NCI-H2081 treated with DMSO at 0.1 percent for 48 hours (cell line): Measurements from ENCODE around the gene KRT9.
"Not testable (repeated sequence)": the region's sequence is repeated elsewhere in the genome, so short reads cannot be mapped to it uniquely, and the experiment has no call there.

ENCODE experiments used
- DNase-seq: peaks from one replicate; lab custom pipeline; 2025; lab: John Stamatoyannopoulos, UW

Gene KRT9, protein sequence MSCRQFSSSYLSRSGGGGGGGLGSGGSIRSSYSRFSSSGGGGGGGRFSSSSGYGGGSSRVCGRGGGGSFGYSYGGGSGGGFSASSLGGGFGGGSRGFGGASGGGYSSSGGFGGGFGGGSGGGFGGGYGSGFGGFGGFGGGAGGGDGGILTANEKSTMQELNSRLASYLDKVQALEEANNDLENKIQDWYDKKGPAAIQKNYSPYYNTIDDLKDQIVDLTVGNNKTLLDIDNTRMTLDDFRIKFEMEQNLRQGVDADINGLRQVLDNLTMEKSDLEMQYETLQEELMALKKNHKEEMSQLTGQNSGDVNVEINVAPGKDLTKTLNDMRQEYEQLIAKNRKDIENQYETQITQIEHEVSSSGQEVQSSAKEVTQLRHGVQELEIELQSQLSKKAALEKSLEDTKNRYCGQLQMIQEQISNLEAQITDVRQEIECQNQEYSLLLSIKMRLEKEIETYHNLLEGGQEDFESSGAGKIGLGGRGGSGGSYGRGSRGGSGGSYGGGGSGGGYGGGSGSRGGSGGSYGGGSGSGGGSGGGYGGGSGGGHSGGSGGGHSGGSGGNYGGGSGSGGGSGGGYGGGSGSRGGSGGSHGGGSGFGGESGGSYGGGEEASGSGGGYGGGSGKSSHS

DNA sequence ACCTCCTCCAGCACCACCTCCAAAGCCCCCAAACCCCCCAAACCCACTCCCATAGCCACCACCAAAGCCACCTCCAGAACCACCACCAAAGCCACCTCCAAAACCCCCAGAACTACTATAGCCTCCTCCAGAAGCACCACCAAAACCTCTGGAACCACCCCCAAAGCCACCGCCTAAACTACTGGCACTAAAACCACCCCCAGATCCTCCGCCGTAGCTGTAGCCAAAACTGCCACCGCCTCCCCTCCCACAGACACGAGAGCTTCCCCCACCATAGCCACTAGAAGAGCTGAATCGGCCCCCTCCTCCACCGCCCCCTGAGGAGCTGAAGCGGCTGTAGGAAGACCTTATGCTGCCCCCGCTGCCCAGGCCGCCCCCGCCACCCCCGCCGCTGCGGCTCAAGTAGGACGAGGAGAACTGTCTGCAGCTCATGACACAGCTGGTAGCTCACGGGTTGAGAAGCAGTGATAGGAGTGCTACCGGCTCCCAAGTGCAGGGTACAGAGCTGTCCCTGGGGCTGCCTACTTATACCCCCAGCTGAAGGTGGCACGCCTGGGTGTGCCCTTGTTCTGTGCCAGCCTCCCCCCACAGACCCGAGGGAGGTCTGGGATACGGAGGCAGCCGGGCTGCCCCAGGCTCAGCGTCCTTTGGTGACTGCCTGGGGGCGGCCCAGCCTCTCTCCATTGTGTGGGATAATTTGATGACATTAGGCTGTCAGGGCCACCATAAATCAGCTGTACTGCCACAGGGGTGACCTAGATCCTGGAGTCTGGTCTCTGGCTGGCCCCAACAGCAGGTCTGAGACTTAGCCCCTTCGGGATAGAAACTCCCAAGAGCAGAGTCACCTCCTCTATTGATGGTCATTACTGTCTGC, at the start of gene KRT9:
KRT9 (minus strand) TSS at position 499 of the 874 bp plus-strand sequence; CDS start at position 432, 67 bp downstream.
- DNase-seq, result no peak

DNA sequence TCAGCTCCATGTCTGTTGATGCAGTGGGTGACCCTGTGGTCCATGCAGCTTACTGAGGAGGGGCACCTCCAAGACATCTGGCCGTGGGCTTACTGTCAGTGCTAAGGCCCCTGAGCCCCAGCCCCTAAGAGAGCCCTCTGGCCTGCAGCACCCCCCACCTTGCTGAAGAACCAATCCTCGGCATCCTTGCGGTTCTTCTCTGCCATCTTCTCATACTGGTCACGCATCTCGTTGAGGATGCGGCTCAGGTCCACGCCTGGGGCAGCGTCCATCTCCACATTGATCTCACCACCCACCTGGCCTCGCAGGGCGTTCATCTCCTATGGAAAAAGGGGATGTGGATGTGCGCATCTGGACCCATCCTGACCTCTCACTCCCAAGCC, 49.6 kb upstream of the KRT9 start:
- not testable (repeated sequence) for DNase-seq

DNA sequence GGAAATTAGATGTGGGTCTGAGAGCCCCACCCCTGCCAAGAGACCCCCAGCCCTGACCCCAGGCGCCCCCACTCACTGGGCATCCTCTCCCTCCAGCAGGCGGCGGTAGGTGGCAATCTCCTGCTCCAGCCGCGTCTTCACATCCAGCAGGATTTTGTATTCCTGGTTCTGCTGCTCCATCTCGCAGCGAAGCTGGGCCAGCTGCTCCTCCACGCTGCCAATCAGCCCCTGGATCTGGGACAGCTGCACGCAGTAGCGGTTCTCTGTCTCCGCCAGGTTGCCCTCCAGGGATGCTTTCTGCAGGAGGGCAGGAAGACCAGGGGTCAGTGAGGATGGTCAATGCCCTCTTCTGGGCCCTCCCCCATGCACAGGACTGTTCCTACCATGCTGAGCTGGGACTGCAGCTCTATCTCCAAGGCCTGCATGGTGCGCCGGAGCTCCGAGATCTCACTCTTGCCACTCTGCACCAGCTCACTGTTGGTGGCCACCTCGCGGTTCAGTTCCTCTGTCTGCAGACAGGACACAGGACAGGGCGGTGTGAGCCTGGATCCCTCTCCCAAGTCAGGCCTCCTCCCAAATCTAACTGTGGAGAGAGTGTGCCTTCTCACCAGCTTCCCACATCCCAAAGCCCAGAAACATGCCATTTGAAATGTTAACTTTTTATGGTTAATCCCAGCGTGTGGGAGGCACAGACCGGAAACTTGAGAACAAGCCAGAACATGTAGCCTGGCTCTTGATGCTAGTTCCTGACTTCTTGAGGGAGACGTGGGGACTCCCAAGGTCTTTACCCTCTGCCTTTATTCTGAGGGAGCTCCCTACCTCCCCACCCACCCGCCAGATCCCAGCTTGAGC, 49.0 kb upstream of the KRT9 start:
- no peak for DNase-seq

DNA sequence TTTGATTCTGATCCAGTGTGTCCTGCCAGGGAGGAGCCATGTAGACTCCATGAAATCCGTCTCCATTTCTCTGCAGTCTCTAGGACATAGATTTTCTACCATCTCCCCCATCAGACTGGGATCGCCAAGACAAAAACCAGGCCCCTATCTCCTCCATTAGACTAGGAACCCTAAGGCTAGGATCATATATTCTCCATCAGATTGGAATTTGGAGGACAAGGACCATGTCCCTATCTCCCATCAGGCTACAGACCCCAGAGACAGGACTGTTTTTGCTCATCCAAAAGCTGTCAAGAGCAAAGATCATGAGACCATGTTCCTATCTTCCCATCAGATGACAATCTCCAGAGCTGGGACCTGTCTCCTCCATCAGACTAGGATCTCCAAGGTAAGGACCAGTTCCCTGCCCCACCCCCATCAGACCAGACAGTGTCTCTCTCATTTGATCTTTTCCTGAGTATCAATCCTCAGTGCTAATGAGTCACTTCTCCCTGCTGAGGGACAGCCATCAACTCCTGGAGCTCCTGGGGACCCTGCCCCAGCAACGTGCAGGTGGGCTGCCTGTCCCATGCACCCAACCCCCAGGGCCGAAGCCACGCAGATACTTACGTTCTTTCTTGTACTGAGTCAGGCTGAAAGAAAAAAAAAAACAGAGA, 48.2 kb upstream of the KRT9 start:
- DNase-seq, result not testable (repeated sequence)

DNA sequence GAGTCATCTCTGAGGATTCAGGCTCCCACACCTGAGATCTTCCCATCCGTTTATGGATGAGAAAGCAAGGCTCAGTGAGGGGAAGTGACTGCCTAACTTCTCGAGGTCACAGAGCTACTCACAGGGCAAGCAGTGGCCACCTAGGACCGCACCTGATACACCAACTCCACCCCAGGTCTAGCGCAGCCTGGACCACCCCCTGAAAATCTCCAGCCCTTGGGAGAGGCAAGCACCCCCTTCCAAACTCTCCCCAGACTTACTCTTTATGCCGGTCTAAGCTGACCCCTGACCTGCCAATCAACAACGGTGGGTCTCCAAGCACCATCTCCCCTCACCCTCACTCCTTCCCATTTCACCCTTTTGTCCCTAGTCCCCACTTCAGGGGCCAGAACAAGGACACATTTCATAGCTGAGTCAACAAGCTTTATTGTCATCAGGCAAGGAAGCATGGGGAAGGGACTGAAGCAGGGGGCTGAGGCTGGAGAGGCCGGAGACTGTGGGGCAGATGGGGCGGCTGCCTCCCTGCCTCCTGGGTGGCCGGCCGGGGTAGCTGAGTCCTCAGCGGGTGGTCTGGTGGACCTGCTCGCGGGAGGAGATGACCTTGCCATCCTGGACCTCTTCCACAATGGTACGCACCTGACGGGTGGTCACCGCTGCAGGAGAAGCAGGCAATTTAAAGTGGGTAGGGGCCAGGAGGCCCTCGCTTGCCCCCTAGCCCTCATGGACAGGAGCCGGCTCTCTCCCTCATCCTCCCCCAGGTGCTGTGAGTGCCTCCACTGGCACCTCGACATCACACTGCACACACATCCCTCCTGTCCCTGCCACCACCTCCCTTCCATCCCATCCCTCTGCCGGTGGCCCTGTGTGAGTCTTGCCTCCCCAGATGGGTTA, 47.4 kb upstream of the KRT9 start:
- DNase-seq, result no peak

DNA sequence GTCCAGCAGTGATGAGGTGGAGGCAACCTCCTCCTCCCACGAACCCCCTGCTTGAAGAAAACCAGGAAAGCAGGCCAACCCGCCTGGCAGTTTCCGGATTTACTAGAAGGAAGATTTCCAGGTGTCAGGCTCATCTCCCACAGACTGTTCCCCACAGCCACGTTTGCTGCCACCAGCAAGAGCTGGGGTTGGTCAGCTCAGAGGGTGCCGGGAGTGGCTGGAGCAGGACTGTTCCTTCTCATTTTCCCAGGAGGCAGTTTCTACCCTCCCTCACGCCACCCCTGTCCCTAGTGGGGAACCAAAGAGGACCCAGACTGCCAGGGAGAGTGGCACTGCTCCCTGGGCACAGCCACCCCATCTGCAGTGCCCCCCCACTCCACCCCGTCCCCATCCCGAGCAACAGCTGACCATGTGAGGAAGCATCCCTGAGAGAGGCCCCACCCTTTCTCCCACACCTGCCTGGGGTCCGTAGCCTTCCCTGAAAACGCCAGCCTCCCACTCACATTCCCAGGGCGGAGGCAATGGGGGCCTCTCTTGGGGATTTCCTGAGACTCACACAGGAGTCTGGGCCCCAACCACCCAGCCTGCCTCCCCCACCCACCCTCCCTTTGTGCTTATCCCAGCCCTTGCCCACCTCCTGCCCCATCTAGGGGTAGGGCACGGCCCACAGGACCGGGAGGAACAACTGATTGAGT, 46.6 kb upstream of the KRT9 start:
- DNase-seq, result no peak

DNA sequence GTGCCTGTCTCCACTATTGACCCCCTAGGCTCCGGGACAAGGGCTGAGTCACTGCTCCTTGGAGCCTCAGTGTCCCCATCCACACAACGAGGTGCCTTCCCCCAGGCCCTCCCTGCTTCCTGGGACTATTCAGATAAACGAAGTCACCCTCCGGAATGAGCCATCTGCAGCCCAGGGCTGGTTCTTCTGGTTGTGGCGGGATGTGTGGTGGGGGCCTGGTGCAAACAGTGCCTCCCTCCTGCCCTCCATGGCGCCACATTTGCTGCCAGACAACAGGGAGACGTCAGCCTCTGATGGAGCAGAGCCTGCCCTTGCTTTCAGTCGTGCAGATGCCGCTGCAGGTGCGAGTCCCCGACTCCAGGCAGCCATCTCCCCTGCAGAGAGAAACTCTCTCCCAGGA, 45.8 kb upstream of the KRT9 start:
- DNase-seq, result no peak

DNA sequence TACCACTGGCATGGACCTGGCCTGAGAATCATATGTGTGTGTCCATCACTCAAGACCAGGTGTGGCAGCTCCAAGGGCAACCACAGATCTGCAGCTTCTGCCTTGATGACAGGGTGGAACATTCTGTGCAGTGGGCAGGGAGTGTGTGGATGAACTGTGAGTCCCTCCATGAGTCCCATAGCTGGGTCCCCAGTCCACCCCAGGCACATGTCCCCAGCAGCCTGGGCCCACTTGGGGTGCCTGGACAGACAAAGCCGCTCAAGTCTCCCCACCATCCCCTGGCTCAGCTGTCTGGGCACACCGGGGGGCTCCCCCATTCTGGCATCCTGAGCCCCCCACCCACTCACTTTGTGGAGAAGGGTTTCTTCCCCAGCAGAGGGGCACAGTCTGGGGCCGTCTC, 45.3 kb upstream of the KRT9 start:
- no peak for DNase-seq

DNA sequence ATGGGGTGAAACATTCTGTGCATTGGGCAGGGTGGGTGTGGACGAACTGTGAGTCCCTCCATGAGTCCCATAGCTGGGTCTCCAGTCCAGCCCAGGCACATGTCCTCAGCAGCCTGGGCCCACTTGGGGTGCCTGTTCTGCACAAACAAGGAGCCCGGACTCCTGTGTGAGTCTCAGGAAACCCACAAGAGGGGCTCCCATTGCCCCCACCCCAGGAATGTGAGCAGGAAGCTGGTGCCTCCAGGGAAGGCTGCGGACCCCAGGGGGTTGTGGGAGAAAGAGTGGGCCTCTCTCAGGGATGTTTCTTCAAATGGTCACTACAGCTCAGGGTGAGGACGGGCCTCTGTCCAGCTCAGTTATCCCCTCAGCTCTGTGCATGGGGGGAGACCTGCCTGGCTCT, 44.6 kb upstream of the KRT9 start:
- not testable (repeated sequence) for DNase-seq

DNA sequence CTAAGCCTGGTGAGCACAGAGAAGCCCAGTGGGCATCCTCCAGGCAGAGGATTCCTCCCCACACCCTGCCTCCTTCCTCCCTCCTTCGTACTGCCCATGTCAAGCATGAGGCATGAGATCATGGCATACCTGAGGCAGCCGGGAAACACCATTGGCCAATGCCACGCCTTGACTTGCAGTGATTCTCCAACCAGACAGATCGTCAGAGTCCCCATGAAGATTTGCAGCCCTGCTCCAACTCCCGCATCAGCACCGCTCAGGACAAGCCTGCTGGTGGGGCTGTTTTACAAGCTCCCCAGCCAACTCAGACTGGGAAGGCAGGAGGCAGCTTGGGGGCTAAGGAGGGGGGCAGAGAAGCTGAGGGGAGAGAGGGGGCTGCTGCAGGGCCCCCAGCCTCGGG, 43.6 kb upstream of the KRT9 start:
- no peak for DNase-seq

DNA sequence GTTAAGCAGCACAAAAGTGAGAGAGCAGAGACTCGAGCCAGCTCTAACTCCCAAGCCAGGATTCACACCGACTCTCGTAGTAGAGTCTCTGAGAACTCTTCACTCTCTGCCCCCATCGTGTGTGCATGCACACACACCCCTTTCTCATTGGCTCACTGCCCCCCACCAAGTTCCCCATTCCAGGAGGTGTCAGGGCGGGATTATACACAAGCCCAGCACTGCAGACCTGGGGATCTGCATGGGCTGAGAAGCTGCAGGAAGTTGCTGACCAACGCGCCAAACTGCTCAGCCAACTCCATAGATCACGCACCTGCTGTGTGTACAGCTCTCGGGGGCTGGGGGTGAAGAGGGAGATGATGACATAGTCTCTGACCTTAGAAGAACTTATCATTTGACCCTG, 42.9 kb upstream of the KRT9 start:
- not testable (repeated sequence) for DNase-seq

DNA sequence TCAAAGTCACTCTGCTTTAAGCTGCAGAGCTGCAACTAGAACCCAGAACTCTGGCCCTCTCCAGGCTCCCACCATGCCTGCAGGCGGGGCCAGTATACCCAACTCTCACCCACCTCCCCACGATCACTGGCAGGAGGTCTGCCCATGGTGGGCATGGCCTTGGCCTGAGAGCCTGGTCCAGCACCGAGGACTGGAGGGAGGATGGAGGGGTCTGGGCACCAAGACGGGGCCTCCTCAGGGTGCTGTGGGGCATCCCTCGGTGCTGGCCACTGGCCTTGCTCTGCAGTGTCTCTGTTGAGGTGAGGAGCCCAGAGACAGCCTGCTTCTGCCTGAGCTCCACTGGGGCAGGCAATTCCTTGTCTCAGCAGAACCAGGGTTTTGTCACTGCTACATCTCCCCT, 42.2 kb upstream of the KRT9 start:
- no peak for DNase-seq

DNA sequence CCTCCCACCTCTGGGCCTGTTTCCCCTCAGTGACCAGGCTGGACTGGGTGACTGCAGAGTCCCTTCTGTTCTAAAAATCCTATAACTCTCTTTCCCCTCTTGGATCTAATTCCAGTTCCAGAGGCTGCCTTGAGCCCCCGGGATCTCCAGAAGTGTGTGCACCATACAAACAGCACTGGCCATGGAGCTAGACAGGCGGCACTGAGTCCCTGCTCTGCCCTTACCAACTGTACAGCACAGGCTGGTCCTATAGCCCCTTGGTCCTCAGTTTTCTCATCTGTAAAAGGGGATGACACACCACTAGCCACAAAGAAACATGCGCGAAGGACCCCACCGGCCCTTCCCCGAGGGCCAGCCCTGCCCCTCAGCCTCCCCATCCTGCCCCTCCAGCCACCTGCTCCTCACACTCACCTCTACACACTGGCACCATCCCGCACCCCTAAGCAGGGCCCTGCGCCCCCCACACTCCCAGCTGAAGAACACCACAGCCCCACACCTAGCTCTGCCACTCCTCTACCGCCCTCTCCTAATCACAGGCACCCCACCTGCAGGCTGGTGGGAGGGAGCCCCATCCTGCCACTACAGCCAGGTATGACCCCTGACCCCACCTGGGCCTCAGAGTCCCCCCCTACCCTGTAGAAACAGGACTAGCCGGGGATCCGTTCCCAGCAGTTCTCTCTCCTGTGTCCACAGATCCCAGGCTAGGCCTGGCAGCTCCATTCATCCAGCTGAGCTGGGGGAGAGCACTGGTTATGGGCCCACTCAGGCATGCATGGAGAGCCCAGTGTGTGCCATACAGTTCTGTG, 41.6 kb upstream of the KRT9 start:
- DNase-seq, result no peak

DNA sequence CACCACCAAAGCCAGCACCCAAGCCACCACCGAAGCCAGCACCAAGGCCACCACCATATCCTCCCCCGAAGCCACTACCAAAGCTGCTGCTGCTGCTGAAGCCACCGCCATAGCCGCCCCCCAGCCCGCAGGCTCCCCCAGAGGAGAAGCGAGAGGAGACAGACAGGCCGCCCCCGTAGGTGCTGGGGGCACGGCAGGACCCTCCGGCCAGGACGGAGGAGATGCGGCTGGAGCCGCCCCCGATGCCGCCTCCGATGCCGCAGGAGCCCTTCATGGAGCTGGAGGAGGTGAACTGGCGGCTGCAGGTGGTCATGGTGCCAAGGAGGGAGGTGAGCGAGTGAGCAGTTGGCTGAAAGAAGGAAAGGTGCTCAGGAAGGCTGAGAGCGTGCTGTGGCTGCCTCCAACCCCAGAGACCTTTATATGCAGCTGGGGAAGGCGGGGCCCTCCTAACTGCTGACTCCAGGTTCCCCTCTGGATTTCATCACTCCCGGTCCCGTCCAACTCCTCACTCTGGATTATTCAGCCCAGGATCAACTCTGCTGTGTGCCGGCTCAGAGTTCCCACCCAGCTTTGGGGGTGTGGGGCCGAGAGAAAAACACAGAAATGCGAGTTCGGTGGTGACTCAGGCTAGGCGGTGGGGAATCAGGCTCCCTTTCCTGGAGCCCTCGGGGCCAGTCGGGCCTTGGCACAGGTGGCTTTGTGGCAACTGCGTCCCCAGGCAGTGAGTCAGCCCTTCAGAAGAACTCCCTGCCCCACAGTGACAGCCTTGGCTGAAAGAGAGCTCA, 40.7 kb upstream of the KRT9 start, which contains the start of gene KRT16:
KRT16 (minus strand) TSS at position 392 of the 785 bp plus-strand sequence; CDS start at position 313, 79 bp downstream.
- not testable (repeated sequence) for DNase-seq

DNA sequence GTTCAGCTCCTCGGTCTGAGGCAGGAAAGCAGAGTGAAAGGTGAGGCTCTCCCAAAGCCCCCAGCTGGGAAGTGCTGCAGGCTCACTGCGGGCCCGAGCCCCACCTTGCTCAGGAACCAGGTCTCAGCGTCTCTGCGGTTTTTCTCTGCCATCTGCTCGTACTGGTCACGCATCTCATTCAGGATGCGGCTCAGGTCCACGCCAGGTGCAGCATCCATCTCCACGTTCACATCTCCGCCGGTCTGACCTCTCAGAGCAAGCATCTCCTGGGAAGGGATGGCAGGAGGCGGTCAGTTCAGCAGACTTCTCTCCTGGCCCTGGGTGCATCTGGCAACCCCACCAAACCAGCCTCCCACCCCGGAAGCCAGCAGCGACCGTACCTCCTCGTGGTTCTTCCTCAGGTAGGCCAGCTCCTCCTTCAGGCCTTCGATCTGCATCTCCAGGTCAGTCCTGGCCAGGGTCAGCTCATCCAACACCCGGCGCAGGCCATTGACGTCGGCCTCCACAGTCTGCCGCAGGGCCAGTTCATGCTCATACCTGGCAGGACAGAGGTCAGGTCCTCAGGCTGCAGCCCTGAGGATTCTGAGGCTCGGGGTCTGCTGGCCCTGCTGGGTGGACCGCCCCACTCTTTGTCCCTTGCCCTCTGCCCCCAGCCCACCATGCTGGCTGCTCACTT, 39.2 kb upstream of the KRT9 start:
- DNase-seq, result no peak

DNA sequence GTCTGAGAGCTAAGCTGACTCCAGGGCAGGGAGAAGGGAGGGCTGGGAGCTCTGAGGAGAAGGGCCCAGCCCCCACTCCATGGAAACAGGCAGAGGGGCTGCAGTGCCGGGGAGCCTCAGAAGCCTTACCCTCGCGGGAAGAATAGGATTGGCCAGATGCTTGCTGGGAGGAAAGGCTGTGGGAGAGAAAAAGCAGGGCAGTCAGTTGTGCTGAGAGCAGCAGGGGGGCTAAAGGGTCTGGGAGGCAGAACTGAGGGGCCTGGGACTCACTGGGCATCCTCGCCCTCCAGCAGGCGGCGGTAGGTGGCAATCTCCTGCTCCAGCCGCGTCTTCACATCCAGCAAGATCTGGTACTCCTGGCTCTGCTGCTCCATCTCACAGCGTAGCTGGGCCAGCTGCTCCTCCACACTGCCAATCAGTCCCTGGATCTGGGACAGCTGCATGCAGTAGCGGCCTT, 38.2 kb upstream of the KRT9 start:
- DNase-seq, result not testable (repeated sequence)

DNA sequence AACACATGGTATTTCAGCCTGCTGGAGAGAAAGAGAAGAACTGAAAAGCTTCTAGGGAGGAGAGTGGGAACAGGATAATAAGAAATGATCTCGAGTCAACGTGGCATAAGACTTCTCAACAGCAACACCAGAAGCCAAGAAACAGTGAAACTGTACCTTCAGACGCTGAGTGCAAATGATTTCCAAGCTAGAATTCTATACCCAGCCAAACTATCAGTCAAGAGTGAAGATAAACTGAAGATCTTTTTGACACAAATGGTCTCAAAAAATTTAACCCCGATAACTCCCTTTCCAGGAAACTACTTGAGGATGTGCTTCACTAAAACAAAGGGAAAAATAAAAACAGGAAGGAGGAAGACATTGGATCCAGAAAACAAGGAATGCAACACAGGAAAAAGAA, 35.1 kb upstream of the KRT9 start:
- DNase-seq, result not testable (repeated sequence)
